GM12878 (cell line): ENCODE measurements around the gene GRIK4.

Experiments
- BACH1 ChIP-seq: fragments of 450-650 bp; IDR thresholded peaks from 2 replicates; pipeline ENCODE4 v1.6.1; 2017; ENCODE audit warnings: mild to moderate bottlenecking, borderline replicate concordance
- CBX5 ChIP-seq: sonication (generic); IDR thresholded peaks from 2 replicates; pipeline ENCODE4 v1.6.1; 2016; ENCODE audit warnings: low read depth, moderate library complexity, mild to moderate bottlenecking, inconsistent platforms
- CHD1 ChIP-seq: IDR thresholded peaks from 2 replicates; pipeline ENCODE4 v1.6.1; 2012; ENCODE audit warnings: low read depth, low read length, improper control_type of control experiment
- FOXM1 ChIP-seq: IDR thresholded peaks from 2 replicates; pipeline ENCODE4 v1.6.1; 2012; ENCODE audit warnings: low read depth, mild to moderate bottlenecking, inconsistent platforms, low read length, moderate library complexity
- HDAC6 ChIP-seq: fragments of 200-600 bp; sonication (generic); IDR thresholded peaks from one replicate; pipeline ENCODE4 v1.8.0; 2017; ENCODE audit warnings: antibody characterized with exemption; ENCODE audit not compliant: unreplicated experiment
- IRF5 ChIP-seq: fragments of 450-650 bp; IDR thresholded peaks from 2 replicates; pipeline ENCODE4 v1.6.1; 2017; ENCODE audit warnings: borderline replicate concordance
- JUNB ChIP-seq: IDR thresholded peaks from 2 replicates; pipeline ENCODE4 v1.6.1; 2016; ENCODE audit warnings: antibody characterized with exemption, mild to moderate bottlenecking
- POLR2A ChIP-seq: IDR thresholded peaks from 2 replicates; pipeline ENCODE4 v1.6.1; 2011; ENCODE audit warnings: low read depth, mild to moderate bottlenecking, low read length
- SIN3A ChIP-seq: IDR thresholded peaks from 2 replicates; pipeline ENCODE4 v1.6.1; 2012; ENCODE audit warnings: low read depth, low read length, improper control_type of control experiment
- ZZZ3 ChIP-seq: IDR thresholded peaks from 2 replicates; pipeline ENCODE4 v1.6.1; 2011; ENCODE audit warnings: low read depth; ENCODE audit not compliant: control insufficient read depth, insufficient read length
- TF ChIP-seq, protein P1 (sequence below), 3 experiments: IDR thresholded peaks in 2 of 3; conservative IDR thresholded peaks in 1 of 3; 2 replicates each; pipeline ENCODE4 v1.5.1; 2011; ENCODE audit warnings: low read depth in 3 of 3, low read length in 3 of 3, mild to moderate bottlenecking in 3 of 3, control low read depth in 2 of 3, moderate library complexity in 2 of 3, inconsistent platforms in 1 of 3, mixed read lengths in 1 of 3; ENCODE audit not compliant: control insufficient read depth in 2 of 3, insufficient read depth in 1 of 3; ENCODE audit errors: extremely low read depth in 1 of 3
- TF ChIP-seq, protein P2 (sequence below): fragments of 450-650 bp; IDR thresholded peaks from 2 replicates; pipeline ENCODE4 v1.6.1; 2016; ENCODE audit warnings: mild to moderate bottlenecking, moderate library complexity, borderline replicate concordance

DNA sequence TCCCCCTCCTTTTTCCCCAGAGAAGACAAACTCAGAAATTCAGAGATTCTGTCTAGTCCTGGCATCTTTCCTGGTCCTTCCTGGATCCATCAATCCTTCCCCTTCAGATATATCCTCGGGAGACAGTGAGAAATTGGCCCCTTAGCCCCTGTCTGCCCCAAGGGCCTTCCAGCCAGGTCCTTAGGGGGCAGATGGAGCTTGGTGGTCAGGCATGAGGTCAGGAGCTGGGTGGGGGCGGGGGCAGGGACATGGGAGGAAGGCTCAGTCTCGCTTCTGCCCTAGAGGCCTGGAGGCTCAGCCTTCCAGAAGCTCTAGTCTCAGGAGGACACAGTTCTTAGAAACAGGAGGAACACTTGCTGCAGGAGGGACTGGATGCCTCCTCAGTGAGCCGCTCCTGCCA lies 304.6 kb downstream of the GRIK4 start:
- TF ChIP-seq, protein P1, sequence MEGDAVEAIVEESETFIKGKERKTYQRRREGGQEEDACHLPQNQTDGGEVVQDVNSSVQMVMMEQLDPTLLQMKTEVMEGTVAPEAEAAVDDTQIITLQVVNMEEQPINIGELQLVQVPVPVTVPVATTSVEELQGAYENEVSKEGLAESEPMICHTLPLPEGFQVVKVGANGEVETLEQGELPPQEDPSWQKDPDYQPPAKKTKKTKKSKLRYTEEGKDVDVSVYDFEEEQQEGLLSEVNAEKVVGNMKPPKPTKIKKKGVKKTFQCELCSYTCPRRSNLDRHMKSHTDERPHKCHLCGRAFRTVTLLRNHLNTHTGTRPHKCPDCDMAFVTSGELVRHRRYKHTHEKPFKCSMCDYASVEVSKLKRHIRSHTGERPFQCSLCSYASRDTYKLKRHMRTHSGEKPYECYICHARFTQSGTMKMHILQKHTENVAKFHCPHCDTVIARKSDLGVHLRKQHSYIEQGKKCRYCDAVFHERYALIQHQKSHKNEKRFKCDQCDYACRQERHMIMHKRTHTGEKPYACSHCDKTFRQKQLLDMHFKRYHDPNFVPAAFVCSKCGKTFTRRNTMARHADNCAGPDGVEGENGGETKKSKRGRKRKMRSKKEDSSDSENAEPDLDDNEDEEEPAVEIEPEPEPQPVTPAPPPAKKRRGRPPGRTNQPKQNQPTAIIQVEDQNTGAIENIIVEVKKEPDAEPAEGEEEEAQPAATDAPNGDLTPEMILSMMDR (IDR thresholded peaks at IDR 0.05 in 2 of 3, conservative IDR thresholded peaks at IDR 0.05 in 1 of 3; ENCODE audit: control insufficient read depth in 2 of 3, extremely low read depth in 1 of 3, insufficient read depth in 1 of 3, low read depth in 3 of 3, low read length in 3 of 3) = no peak
- no peak for TF ChIP-seq SIN3A
- TF ChIP-seq CHD1 = no peak
- TF ChIP-seq BACH1 = no peak
- TF ChIP-seq JUNB = no peak
- no peak for TF ChIP-seq FOXM1
- TF ChIP-seq, protein P2, sequence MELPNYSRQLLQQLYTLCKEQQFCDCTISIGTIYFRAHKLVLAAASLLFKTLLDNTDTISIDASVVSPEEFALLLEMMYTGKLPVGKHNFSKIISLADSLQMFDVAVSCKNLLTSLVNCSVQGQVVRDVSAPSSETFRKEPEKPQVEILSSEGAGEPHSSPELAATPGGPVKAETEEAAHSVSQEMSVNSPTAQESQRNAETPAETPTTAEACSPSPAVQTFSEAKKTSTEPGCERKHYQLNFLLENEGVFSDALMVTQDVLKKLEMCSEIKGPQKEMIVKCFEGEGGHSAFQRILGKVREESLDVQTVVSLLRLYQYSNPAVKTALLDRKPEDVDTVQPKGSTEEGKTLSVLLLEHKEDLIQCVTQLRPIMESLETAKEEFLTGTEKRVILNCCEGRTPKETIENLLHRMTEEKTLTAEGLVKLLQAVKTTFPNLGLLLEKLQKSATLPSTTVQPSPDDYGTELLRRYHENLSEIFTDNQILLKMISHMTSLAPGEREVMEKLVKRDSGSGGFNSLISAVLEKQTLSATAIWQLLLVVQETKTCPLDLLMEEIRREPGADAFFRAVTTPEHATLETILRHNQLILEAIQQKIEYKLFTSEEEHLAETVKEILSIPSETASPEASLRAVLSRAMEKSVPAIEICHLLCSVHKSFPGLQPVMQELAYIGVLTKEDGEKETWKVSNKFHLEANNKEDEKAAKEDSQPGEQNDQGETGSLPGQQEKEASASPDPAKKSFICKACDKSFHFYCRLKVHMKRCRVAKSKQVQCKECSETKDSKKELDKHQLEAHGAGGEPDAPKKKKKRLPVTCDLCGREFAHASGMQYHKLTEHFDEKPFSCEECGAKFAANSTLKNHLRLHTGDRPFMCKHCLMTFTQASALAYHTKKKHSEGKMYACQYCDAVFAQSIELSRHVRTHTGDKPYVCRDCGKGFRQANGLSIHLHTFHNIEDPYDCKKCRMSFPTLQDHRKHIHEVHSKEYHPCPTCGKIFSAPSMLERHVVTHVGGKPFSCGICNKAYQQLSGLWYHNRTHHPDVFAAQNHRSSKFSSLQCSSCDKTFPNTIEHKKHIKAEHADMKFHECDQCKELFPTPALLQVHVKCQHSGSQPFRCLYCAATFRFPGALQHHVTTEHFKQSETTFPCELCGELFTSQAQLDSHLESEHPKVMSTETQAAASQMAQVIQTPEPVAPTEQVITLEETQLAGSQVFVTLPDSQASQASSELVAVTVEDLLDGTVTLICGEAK = no peak
- TF ChIP-seq ZZZ3 = no peak
- no peak for TF ChIP-seq IRF5
- no peak for TF ChIP-seq POLR2A
- no peak for TF ChIP-seq HDAC6
- no peak for TF ChIP-seq CBX5
